GM21367 (cell line): ENCODE results near the gene LATS1.
"Not testable (repeated sequence)": the region's sequence is repeated elsewhere in the genome, so short reads cannot be mapped to it uniquely, and the experiment has no call there.

Source experiments
- ATAC-seq: cut with Tn5 transposase; IDR thresholded peaks from one replicate; pipeline ENCODE4 v1.9.1; 2021; ENCODE audit not compliant: unreplicated experiment

LATS1 gene

GRCh38 chr6:149680503-149680902 lies 37.4 kb downstream of the LATS1 start:
- no peak for ATAC-seq

GRCh38 chr6:149672265-149672664 lies 45.6 kb downstream of the LATS1 start:
- ATAC-seq, result not testable (repeated sequence)

- ATAC-seq, result no peak
Measured at GRCh38 chr6:149660028-149660427, 57.9 kb downstream of the LATS1 start.

- no peak for ATAC-seq
Measured at GRCh38 chr6:149657441-149657840, 60.5 kb downstream of the LATS1 start.

GRCh38 chr6:149651056-149651455 lies 66.8 kb downstream of the LATS1 start:
- ATAC-seq, result no peak

GRCh38 chr6:149648148-149649145 lies 69.5 kb downstream of the LATS1 start, which contains the start of gene KATNA1:
KATNA1 (minus strand) TSS chr6:149648714; CDS start chr6:149638547, 10,167 bp downstream.
- peak; percentile 88 for ATAC-seq

GRCh38 chr6:149646599-149646998 lies 71.3 kb downstream of the LATS1 start:
- ATAC-seq, result no peak

GRCh38 chr6:149642829-149643580 lies 74.9 kb downstream of the LATS1 start:
- ATAC-seq, result no peak

- ATAC-seq, result no peak
Measured at GRCh38 chr6:149636124-149636523, 81.8 kb downstream of the LATS1 start.

- ATAC-seq, result no peak
Measured at GRCh38 chr6:149634315-149634714, 83.6 kb downstream of the LATS1 start.

- ATAC-seq, result peak; percentile 79
Measured at GRCh38 chr6:149628875-149629510, 88.9 kb downstream of the LATS1 start.

GRCh38 chr6:149627672-149628071 lies 90.2 kb downstream of the LATS1 start:
- ATAC-seq, result no peak

- no peak for ATAC-seq
Measured at GRCh38 chr6:149615805-149616204, 102.1 kb downstream of the LATS1 start.

- ATAC-seq, result no peak
Measured at GRCh38 chr6:149614337-149614736, 103.6 kb downstream of the LATS1 start.

GRCh38 chr6:149608381-149608982 lies 109.4 kb downstream of the LATS1 start:
- ATAC-seq, result no peak
